GM20000 (cell line): Measurements from ENCODE around the gene PSEN1.
A peak's percentile ranks its signal among the peaks of the same experiment; 100 is the strongest.

ENCODE experiments used
- DNase-seq: peaks from one replicate; pipeline ENCODE4 v3.0.0; 2012; ENCODE audit warnings: low spot score
- CTCF ChIP-seq: IDR thresholded peaks from 2 replicates; pipeline ENCODE4 v1.5.1; 2012; ENCODE audit warnings: mild to moderate bottlenecking, control low read depth; ENCODE audit errors: extremely low read depth, missing control alignments

The PSEN1 gene

DNA sequence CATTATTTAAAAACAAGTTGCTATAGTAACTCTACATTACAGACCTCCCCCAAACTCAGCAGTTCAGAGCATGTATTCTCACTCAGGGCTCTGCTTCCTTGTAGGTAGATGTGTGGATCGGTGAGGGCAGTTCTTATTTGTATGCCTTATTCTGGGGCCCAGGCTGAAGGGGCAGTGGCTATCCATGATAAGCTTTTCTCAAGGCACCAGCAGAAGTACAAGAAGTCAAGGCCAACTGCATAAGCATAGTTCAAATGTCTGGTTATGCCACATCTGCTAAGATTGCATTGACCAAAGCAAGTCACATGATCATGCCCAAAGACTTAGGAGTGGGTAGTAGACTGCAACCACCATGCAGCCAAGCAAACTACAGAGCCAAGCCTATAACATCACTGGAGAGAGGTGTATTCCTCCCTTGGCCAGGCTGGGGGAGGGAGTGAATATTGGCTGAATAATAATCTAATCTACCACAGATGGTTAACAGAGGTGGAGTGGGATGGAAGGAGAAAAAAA, 4.6 kb downstream of the PSEN1 start:
- no peak for DNase-seq
- TF ChIP-seq CTCF = no peak

- TF ChIP-seq CTCF = no peak
- DNase-seq = peak; percentile 52
These were observed 5.9 kb downstream of the PSEN1 start for GRCh38 chr14:73142216-73142615.

- peak; percentile 6 for DNase-seq
- TF ChIP-seq CTCF = no peak
These were observed 6.7 kb downstream of the PSEN1 start for GRCh38 chr14:73143003-73143402.

- no peak for DNase-seq
- TF ChIP-seq CTCF = no peak
These were observed 7.3 kb downstream of the PSEN1 start for GRCh38 chr14:73143617-73144016.

GRCh38 chr14:73145371-73145770, 9.1 kb downstream of the PSEN1 start:
- no peak for DNase-seq
- TF ChIP-seq CTCF = no peak

DNA sequence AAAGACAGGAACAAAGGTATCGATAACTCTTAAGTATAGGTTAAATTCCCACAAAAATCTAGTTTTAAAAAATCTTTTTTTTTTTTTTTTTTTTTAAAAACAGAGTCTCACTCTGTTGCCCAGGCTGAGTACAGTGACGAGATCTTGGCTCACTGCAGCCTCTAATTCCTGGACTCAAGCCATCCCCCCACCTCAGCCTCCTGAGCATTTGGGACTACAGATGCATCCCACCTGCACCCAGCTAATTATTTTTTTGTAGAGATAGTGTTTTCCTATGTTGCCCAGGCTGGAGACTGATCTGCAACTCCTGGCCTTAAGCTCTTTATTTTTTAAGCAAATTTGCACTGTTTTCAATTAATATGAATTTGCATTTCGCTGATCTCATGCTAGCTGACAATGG, 9.8 kb downstream of the PSEN1 start:
- TF ChIP-seq CTCF = no peak
- no peak for DNase-seq

DNA sequence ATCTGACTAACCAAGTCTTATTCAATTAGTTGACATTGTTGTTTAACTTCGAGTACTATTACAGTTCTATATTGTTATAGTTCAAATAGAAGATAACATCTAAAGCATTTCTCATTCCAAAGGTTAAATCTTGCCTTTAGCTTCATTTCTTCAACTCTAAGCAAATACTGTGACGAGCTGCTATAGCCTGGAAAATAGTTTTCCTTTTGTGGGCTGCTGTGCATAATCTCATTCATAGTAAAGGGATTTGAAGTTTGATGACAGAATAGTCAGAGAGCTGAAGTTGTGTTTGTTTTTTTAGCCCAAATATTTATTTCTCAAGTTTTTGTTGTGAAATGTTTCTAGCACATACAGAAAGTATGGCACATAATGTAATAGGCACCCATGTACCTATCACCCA, 13.4 kb downstream of the PSEN1 start:
- TF ChIP-seq CTCF = no peak
- DNase-seq = no peak
